ENCODE results near the gene SPRING1. TPM values are rescaled to one million over a fixed set of nuclear protein-coding genes. Genes with fewer than 3 reads are reported as not detected.

The SPRING1 gene
- total RNA-seq, 2 experiments from 2014 or later = 7.6 to 7.8 TPM

DNA sequence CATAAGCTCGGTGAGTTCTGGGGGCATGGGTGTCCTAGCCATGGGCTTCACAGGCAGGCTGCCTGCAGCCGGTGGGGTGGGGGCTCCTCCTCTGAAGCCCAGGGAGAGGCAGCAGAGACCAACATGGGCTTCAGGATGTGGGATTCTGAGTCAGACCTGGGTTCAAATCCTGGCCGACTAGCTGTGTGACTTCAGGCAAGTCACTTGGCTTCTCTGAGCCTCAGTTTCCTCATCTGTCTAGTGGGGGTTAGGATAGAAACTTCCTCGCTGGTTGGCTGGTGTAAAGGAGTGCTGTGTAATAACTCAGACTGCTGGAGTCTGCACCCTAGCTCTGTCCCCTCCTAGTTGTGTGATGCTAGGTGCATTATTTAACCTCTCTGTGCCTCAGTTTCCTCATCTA lies 12.4 kb upstream of the SPRING1 start:
- Mint-ChIP-seq H3K36me3 (ENCODE audit: low read depth) (peaks cover 18% of the 10 kb centered on the region), H3K27ac (no peak overlapping the region), H3K4me1 (ENCODE audit: low read depth) (no peaks in the 10 kb centered on the region), H3K27me3 (no peaks in the 10 kb centered on the region), H3K9me3 (no peaks in the 10 kb centered on the region), H3K4me3 (no peak overlapping the region)
- POLR2A ChIA-PET = no interaction called here
- Histone ChIP-seq H3K4me3 (ENCODE audit: low read length) (no peak overlapping the region), H3K36me3 (ENCODE audit: insufficient read depth, low read length) (no peaks in the 10 kb centered on the region), H3K4me1 (ENCODE audit: insufficient read depth, low read length) (no peaks in the 10 kb centered on the region), H3K9me3 (ENCODE audit: control insufficient read depth in 1 of 2, insufficient read depth in 1 of 2, low read length in 2 of 2) (no peaks in the 10 kb centered on the region), H3K27me3 (ENCODE audit: control insufficient read depth in 1 of 2, insufficient read depth in 2 of 2, low read length in 2 of 2) (no peaks in the 10 kb centered on the region), H3K27ac (ENCODE audit: low read depth in 1 of 2, low read length in 2 of 2) (no peak overlapping the region)
- intact Hi-C loops (cut with DNase I, micrococcal nuclease) = no loop called here
- DNase-seq (no peak), ATAC-seq (ENCODE audit: poor library complexity) (no peak)
- TF ChIP-seq, protein P1, sequence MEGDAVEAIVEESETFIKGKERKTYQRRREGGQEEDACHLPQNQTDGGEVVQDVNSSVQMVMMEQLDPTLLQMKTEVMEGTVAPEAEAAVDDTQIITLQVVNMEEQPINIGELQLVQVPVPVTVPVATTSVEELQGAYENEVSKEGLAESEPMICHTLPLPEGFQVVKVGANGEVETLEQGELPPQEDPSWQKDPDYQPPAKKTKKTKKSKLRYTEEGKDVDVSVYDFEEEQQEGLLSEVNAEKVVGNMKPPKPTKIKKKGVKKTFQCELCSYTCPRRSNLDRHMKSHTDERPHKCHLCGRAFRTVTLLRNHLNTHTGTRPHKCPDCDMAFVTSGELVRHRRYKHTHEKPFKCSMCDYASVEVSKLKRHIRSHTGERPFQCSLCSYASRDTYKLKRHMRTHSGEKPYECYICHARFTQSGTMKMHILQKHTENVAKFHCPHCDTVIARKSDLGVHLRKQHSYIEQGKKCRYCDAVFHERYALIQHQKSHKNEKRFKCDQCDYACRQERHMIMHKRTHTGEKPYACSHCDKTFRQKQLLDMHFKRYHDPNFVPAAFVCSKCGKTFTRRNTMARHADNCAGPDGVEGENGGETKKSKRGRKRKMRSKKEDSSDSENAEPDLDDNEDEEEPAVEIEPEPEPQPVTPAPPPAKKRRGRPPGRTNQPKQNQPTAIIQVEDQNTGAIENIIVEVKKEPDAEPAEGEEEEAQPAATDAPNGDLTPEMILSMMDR (IDR thresholded peaks at IDR 0.05) = no peak
- CTCF ChIA-PET = no interaction called here

DNA sequence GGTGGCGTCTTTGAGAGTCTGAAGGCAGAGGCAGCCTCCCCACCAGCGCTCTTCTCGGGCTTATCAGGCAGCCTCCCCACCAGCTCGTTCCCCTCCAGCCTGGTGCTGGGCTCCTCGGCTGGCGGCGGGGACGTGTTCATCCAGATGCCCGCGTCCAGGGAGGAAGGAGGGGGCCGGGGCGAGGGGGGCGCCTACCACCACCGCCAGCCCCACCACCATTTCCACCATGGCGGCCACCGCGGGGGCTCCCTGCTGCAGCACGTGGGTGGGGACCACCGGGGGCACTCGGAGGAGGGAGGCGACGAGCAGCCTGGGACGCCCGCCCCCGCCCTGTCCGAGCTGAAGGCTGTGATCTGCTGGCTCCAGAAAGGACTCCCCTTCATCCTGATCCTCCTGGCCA lies 12.0 kb upstream of the SPRING1 start:
- CTCF ChIA-PET = no interaction called here
- ATAC-seq (ENCODE audit: poor library complexity) = no peak
- Mint-ChIP-seq H3K9me3 (no peaks in the 10 kb centered on the region), H3K36me3 (ENCODE audit: low read depth) (peaks cover 15% of the 10 kb centered on the region), H3K27me3 (no peaks in the 10 kb centered on the region), H3K27ac (no peak overlapping the region), H3K4me1 (ENCODE audit: low read depth) (no peaks in the 10 kb centered on the region), H3K4me3 (no peak overlapping the region)
- Histone ChIP-seq H3K4me1 (ENCODE audit: insufficient read depth, low read length) (no peaks in the 10 kb centered on the region), H3K27me3 (ENCODE audit: control insufficient read depth in 1 of 2, insufficient read depth in 2 of 2, low read length in 2 of 2) (no peaks in the 10 kb centered on the region), H3K9me3 (ENCODE audit: control insufficient read depth in 1 of 2, insufficient read depth in 1 of 2, low read length in 2 of 2) (no peaks in the 10 kb centered on the region), H3K27ac (ENCODE audit: low read depth in 1 of 2, low read length in 2 of 2) (no peak overlapping the region), H3K36me3 (ENCODE audit: insufficient read depth, low read length) (no peaks in the 10 kb centered on the region), H3K4me3 (ENCODE audit: low read length) (no peak overlapping the region)
- POLR2A ChIA-PET = no interaction called here
- intact Hi-C loops (cut with DNase I, micrococcal nuclease) = no loop called here
- TF ChIP-seq, protein P1 (IDR thresholded peaks at IDR 0.05) = no peak
- no peak for DNase-seq

DNA sequence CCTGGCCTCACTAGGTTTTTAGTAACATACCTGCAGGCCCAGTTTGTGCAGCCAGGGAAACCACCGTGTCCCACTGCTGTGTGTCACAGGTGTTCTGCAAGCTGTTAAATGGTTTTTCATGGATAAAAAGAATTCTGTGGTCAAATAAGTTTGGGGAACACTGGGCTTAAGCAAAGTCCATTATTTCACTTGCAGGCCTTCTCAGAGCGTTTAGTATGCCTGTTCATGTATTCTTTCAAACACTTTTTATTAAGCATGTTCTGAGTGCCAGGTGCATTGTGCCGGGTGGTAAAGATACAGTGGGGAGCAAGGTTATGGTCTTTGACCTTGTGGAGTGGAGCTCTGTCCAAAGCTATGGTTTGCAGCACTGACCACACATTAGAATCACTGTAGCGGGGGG lies 7.7 kb upstream of the SPRING1 start:
- no peaks in the 10 kb centered on the region for H3K36me3 Mint-ChIP-seq (ENCODE audit: low read depth)
- ChIA-PET CTCF (no interaction called here), POLR2A (no interaction called here)

More for the DNA sequence above, 7.7 kb upstream of the SPRING1 start:
- no peaks in the 10 kb centered on the region for H3K27me3 Mint-ChIP-seq
- H3K27me3 ChIP-seq (ENCODE audit: control insufficient read depth in 1 of 2, insufficient read depth in 2 of 2, low read length in 2 of 2) = no peaks in the 10 kb centered on the region
- DNase-seq = no peak
- no peaks in the 10 kb centered on the region for H3K4me1 Mint-ChIP-seq (ENCODE audit: low read depth)
- TF ChIP-seq, protein P1 (IDR thresholded peaks at IDR 0.05) = no peak
- H3K27ac Mint-ChIP-seq = no peak overlapping the region
- H3K9me3 ChIP-seq (ENCODE audit: control insufficient read depth in 1 of 2, insufficient read depth in 1 of 2, low read length in 2 of 2) = no peaks in the 10 kb centered on the region
- intact Hi-C loops (cut with DNase I, micrococcal nuclease) = no loop called here
- no peak for ATAC-seq (ENCODE audit: poor library complexity)
- H3K4me1 ChIP-seq (ENCODE audit: insufficient read depth, low read length) = no peaks in the 10 kb centered on the region
- no peak overlapping the region for H3K27ac ChIP-seq (ENCODE audit: low read depth in 1 of 2, low read length in 2 of 2)
- H3K9me3 Mint-ChIP-seq = no peaks in the 10 kb centered on the region
- no peak overlapping the region for H3K4me3 Mint-ChIP-seq
- H3K4me3 ChIP-seq (ENCODE audit: low read length) = no peak overlapping the region
- H3K36me3 ChIP-seq (ENCODE audit: insufficient read depth, low read length) = no peaks in the 10 kb centered on the region

Measured in CD4-positive, alpha-beta T cell (primary cell).